GF-D8 (cell line): ENCODE measurements around the gene CFDP1.
"Not testable (repeated sequence)": the region's sequence is repeated elsewhere in the genome, so short reads cannot be mapped to it uniquely, and the experiment has no call there.

Experiments
- DNase-seq: peaks from one replicate; lab custom pipeline; 2025; lab: John Stamatoyannopoulos, UW

The CFDP1 gene

GRCh38 chr16:75458439-75458838 lies 25.1 kb upstream of the CFDP1 start:
- DNase-seq = no peak

GRCh38 chr16:75458029-75458428 lies 24.7 kb upstream of the CFDP1 start:
- DNase-seq = no peak

GRCh38 chr16:75457485-75458021 lies 24.2 kb upstream of the CFDP1 start:
- DNase-seq = no peak

- DNase-seq = no peak
Measured at GRCh38 chr16:75456971-75457370, 23.7 kb upstream of the CFDP1 start.

- not testable (repeated sequence) for DNase-seq
Measured at GRCh38 chr16:75456486-75456885, 23.2 kb upstream of the CFDP1 start.

- DNase-seq = no peak
Measured at GRCh38 chr16:75455677-75456076, 22.4 kb upstream of the CFDP1 start.

- DNase-seq = no peak
Measured at GRCh38 chr16:75452464-75453190, 19.3 kb upstream of the CFDP1 start.

- no peak for DNase-seq
Measured at GRCh38 chr16:75446416-75446815, 13.1 kb upstream of the CFDP1 start.

GRCh38 chr16:75445298-75445697 lies 12.0 kb upstream of the CFDP1 start:
- no peak for DNase-seq

- no peak for DNase-seq
Measured at GRCh38 chr16:75443298-75443697, 10.0 kb upstream of the CFDP1 start.

GRCh38 chr16:75433732-75434413 lies 570 bp upstream of the CFDP1 start:
- peak; percentile 70 for DNase-seq

- no peak for DNase-seq
Measured at GRCh38 chr16:75429621-75430403, 3.5 kb downstream of the CFDP1 start.

- not testable (repeated sequence) for DNase-seq
Measured at GRCh38 chr16:75426524-75426923, 6.8 kb downstream of the CFDP1 start.

GRCh38 chr16:75424105-75424762 lies 9.1 kb downstream of the CFDP1 start:
- not testable (repeated sequence) for DNase-seq

GRCh38 chr16:75423723-75424104 lies 9.6 kb downstream of the CFDP1 start:
- DNase-seq = no peak

- no peak for DNase-seq
Measured at GRCh38 chr16:75421820-75422126, 11.5 kb downstream of the CFDP1 start.

- DNase-seq = peak; percentile 69
Measured at GRCh38 chr16:75420987-75421819, 12.1 kb downstream of the CFDP1 start.

GRCh38 chr16:75416904-75417565 lies 16.3 kb downstream of the CFDP1 start:
- DNase-seq = no peak

GRCh38 chr16:75415169-75415905 lies 18.0 kb downstream of the CFDP1 start:
- no peak for DNase-seq

- no peak for DNase-seq
Measured at GRCh38 chr16:75413951-75414350, 19.4 kb downstream of the CFDP1 start.
